ENCODE results near the gene NINJ1. TPM values are rescaled to one million over a fixed set of nuclear protein-coding genes. Genes with fewer than 3 reads are reported as not detected.
A peak's percentile ranks its signal among the peaks of the same experiment; 100 is the strongest.

NINJ1 gene
- total and polyA plus RNA-seq, 2 of the 13 experiments (the other 11 are each of a cell fraction or from before 2014, with no cell fraction given): 81.2 to 92.1 TPM

- TF ChIP-seq ARID5B (CRISPR knock-in tag; IDR thresholded peaks at IDR 0.05) (no peak), MIER3 (CRISPR knock-in tag; IDR thresholded peaks at IDR 0.05; ENCODE audit: borderline replicate concordance) (no peak), ZNF441 (CRISPR knock-in tag; IDR thresholded peaks at IDR 0.05; ENCODE audit: borderline replicate concordance) (no peak), DPF2 (CRISPR knock-in tag; IDR thresholded peaks at IDR 0.05; ENCODE audit: borderline replicate concordance, low read depth) (0 out of 2 replicates have a peak, but pooled peaks have one; percentile 19), ZNF512B (CRISPR knock-in tag; IDR thresholded peaks at IDR 0.05; ENCODE audit: borderline replicate concordance) (no peak), ZNF225 (CRISPR knock-in tag; IDR thresholded peaks at IDR 0.05) (no peak), PAWR (CRISPR knock-in tag; IDR thresholded peaks at IDR 0.05; ENCODE audit: borderline replicate concordance) (no peak), ZNF619 (CRISPR knock-in tag; IDR thresholded peaks at IDR 0.05) (no peak)
- TF ChIP-seq, protein P1, sequence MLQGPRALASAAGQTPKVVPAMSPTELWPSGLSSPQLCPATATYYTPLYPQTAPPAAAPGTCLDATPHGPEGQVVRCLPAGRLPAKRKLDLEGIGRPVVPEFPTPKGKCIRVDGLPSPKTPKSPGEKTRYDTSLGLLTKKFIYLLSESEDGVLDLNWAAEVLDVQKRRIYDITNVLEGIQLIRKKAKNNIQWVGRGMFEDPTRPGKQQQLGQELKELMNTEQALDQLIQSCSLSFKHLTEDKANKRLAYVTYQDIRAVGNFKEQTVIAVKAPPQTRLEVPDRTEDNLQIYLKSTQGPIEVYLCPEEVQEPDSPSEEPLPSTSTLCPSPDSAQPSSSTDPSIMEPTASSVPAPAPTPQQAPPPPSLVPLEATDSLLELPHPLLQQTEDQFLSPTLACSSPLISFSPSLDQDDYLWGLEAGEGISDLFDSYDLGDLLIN (CRISPR knock-in tag; IDR thresholded peaks at IDR 0.05; ENCODE audit: borderline replicate concordance): no peak
Measured at GRCh38 chr9:93111371-93112115, 22.5 kb downstream of the NINJ1 start (continued).
